Esophagus squamous epithelium (tissue), 4 donors: ENCODE results near the gene UFSP2.

ENCODE experiments used
- POLR2A ChIP-seq, 4 donors: fragments of 450-650 bp; IDR thresholded peaks; one replicate each; pipeline ENCODE4 v1.6.1; 2017; ENCODE audit warnings: antibody characterized with exemption in 4 of 4, mild to moderate bottlenecking in 4 of 4, moderate library complexity in 3 of 4
- TF ChIP-seq, protein P1 (sequence below), 6 experiments: fragments of 450-650 bp in 4 of 6; fragments of 200-600 bp in 2 of 6; sonication (generic) in 2 of 6; IDR thresholded peaks; one replicate each; pipeline ENCODE4 v1.5.1; 2016 to 2019; ENCODE audit warnings: antibody characterized with exemption in 6 of 6, mild to moderate bottlenecking in 4 of 6, moderate library complexity in 4 of 6

DNA sequence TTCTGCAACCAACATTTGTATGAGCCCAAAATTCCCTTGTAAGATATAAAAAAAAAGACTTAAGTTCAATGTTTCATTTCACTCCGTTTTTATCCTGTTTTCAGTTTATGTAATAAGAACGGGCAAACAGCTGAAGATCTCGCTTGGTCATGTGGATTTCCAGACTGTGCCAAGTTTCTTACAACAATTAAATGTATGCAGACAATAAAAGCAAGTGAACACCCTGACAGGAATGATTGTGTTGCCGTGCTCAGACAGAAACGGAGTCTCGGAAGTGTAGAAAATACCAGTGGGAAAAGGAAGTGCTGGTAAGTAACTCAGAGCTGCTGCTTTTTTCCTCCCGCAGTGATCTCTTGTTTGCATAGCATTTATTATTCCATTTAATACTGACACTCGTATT is 26.3 kb downstream of the UFSP2 start:
- TF ChIP-seq, protein P1, sequence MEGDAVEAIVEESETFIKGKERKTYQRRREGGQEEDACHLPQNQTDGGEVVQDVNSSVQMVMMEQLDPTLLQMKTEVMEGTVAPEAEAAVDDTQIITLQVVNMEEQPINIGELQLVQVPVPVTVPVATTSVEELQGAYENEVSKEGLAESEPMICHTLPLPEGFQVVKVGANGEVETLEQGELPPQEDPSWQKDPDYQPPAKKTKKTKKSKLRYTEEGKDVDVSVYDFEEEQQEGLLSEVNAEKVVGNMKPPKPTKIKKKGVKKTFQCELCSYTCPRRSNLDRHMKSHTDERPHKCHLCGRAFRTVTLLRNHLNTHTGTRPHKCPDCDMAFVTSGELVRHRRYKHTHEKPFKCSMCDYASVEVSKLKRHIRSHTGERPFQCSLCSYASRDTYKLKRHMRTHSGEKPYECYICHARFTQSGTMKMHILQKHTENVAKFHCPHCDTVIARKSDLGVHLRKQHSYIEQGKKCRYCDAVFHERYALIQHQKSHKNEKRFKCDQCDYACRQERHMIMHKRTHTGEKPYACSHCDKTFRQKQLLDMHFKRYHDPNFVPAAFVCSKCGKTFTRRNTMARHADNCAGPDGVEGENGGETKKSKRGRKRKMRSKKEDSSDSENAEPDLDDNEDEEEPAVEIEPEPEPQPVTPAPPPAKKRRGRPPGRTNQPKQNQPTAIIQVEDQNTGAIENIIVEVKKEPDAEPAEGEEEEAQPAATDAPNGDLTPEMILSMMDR (IDR thresholded peaks at IDR 0.05): no peak
- no peak for TF ChIP-seq POLR2A (IDR thresholded peaks at IDR 0.05)
